Ishikawa (cell line): Measurements from ENCODE around the gene ABCC3.

Experiments used
- CEBPB ChIP-seq: IDR thresholded peaks from 2 replicates; pipeline ENCODE4 v1.6.1; 2012
- CREB1 ChIP-seq: IDR thresholded peaks from 2 replicates; pipeline ENCODE4 v1.6.1; 2012; ENCODE audit warnings: low read depth
- EGR1 ChIP-seq: IDR thresholded peaks from 2 replicates; pipeline ENCODE4 v1.6.1; 2012
- EP300 ChIP-seq: IDR thresholded peaks from 2 replicates; pipeline ENCODE4 v1.6.1; 2012; ENCODE audit warnings: borderline replicate concordance
- FOXM1 ChIP-seq: IDR thresholded peaks from 2 replicates; pipeline ENCODE4 v1.6.1; 2012; ENCODE audit warnings: low read depth, borderline replicate concordance
- MAX ChIP-seq: IDR thresholded peaks from 2 replicates; pipeline ENCODE4 v1.6.1; 2012
- NFIC ChIP-seq: IDR thresholded peaks from 2 replicates; pipeline ENCODE4 v1.6.1; 2012
- RAD21 ChIP-seq: IDR thresholded peaks from 2 replicates; pipeline ENCODE4 v1.6.1; 2012; ENCODE audit warnings: low read depth
- REST ChIP-seq: IDR thresholded peaks from 2 replicates; pipeline ENCODE4 v1.6.1; 2012; ENCODE audit warnings: low read depth, mild to moderate bottlenecking
- TAF1 ChIP-seq: IDR thresholded peaks from 2 replicates; pipeline ENCODE4 v1.6.1; 2012; ENCODE audit warnings: low read depth, mild to moderate bottlenecking
- TEAD4 ChIP-seq: IDR thresholded peaks from 2 replicates; pipeline ENCODE4 v1.6.1; 2012
- YY1 ChIP-seq: IDR thresholded peaks from 2 replicates; pipeline ENCODE4 v1.6.1; 2012; ENCODE audit warnings: low read depth
- ZBTB7A ChIP-seq: IDR thresholded peaks from 2 replicates; pipeline ENCODE4 v1.6.1; 2012; ENCODE audit warnings: low read depth

- TF ChIP-seq EP300, result no peak
- no peak for TF ChIP-seq EGR1
- no peak for TF ChIP-seq RAD21
- TF ChIP-seq MAX, result no peak
- TF ChIP-seq YY1, result no peak
- no peak for TF ChIP-seq REST
- TF ChIP-seq ZBTB7A, result no peak
- TF ChIP-seq CEBPB, result no peak
- no peak for TF ChIP-seq NFIC
- TF ChIP-seq TAF1, result no peak
- no peak for TF ChIP-seq TEAD4
- TF ChIP-seq CREB1, result no peak
- no peak for TF ChIP-seq FOXM1
These were observed 18.9 kb upstream of the ABCC3 start for GRCh38 chr17:50615828-50616227.
